NT2/D1 (cell line): Measurements from ENCODE around the gene CCDC86.

Experiments
- SUZ12 ChIP-seq: IDR thresholded peaks from 2 replicates; pipeline ENCODE4 v1.6.1; 2011; ENCODE audit not compliant: insufficient read length, insufficient read depth; ENCODE audit errors: extremely low read depth
- YY1 ChIP-seq: IDR thresholded peaks from 2 replicates; pipeline ENCODE4 v1.6.1; 2011; ENCODE audit not compliant: insufficient read length, insufficient read depth
- ZNF274 ChIP-seq: IDR thresholded peaks from 2 replicates; pipeline ENCODE4 v1.6.1; 2011; ENCODE audit warnings: mild to moderate bottlenecking, low read depth, low read length

- TF ChIP-seq YY1 (no peak), ZNF274 (no peak), SUZ12 (no peak)
Measured at GRCh38 chr11:60887556-60887955, 45.6 kb downstream of the CCDC86 start.
